HUDEP-2 (cell line): ENCODE results near the gene GRIK1.

ENCODE experiments used
- DNase-seq, 76 experiments: peaks; one replicate each; lab custom pipeline; 2025; ENCODE audit not compliant: unreplicated experiment in 76 of 76; lab: John Stamatoyannopoulos, UW

Gene GRIK1

DNA sequence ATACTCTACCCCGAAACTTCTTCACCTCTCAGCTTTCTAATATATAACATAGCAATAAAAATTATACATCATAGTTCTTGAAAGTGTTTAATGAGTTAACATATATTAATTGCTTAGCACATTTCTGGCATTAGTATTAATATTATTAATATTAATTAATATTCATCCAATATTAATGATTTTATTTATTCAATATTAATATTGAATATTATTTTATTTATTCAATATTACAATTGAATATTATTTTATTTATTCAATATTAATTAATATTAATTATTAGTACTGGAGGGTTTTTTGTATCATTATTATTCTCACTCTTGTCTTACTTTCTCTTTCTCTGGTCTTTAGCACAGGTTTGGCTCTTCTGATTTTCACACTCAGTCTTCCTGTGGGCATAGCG lies 105.2 kb downstream of the GRIK1 start:
- no peak for DNase-seq

DNA sequence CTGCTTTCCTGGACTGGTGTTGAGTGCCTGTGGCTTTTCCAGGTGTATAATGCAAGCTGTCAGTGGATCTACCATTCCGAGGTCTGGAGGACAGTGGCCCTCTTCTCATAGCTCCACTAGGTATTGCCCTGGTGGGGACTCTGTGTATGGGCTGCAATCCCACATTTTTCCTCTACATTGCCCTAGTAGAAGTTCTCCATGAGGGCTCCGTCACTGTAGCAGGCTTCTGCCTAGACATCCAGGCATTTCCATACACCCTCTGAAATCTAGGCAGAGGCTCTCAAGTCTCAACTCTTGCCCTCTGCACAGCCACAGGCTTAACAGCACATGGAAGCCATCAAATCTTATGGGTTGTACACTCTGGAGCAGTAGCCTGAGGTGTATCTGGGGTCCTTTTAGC lies 107.6 kb downstream of the GRIK1 start:
- DNase-seq, result no peak

DNA sequence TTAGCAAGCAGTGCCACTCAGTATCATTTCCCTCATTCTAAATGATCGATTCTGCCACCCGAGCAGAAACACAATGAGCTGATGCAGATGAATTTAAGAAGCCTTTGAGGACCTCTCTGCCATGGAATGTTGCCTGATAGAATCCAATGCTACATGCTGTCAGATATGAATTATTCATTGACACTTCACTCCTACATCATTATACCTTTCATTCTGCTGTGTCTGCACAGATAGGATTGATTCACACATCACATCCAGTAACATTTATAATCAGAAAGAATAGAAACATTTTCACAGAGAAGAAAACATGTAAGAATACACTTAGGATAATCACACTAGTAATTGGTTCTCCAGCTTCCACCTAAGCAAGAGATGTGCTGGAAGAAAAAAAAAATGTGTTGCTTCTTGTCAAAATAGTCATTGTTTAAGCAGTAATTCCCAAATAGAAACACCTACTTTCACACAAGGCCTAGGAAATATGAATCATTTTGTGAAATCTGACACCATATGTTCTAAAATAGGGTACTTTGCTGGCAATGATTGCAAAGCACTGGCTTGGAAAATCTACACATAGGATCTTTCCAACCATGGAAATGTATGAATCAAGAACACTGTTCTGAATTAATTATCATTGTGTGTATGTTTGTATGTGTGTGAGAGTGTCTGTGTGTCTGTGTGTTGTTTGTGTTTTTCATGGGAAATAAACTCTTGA lies 110.1 kb downstream of the GRIK1 start:
- DNase-seq, result no peak

DNA sequence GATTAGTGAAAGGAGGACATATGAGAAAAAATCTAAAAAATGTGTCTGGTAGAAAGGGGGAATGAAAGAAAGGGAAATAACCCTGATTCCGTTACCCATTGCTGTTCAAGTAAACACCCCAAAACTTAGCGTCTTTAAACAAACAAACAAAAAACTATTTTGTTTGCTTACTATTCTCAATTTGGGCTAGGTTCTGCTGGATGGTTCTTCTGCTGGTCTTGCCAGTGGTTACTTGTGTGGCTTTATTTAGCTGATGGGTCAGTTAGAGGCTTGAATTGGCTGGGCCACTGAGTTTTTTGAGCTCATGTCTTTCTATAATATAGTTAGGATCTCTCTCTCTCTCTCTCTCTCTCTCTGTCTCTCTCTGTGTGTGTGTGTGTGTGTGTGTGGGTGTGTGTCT lies 112.1 kb downstream of the GRIK1 start:
- no peak for DNase-seq

DNA sequence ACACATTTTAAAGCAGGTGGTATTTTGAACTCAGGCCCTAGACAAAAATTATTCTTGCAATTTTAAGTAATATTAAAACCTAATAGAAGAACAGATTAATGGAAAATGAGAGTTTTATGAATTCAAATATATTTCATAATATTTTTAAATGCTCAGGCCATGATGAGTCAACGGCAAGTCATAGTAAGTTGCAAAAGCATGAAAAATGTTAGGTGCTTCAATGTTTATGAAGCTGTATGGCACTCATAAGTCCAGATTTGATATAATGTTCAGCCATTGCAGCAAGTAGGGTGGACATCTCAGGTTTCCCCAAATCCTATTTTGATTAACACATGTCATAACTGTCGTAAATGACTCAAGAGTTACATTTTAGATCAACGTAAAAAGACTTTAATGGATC lies 112.6 kb downstream of the GRIK1 start:
- no peak for DNase-seq

DNA sequence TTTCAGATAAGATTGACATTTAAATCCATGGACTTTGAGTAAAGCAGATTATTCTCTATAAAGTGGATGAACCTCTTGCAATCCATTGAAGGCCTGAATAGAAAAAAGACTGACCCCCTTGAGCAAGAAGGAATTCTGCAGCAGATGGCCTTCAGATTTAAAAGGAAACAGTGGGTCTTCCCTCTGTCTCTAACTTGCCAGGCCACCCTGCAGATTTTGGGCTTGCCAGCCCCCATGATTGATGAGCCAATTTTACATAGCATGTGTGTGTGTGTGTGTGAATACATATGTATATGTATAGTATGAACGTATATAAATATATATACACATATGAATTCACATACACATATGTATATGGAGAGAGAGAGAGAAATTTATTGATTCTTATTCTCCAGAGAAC lies 113.4 kb downstream of the GRIK1 start:
- DNase-seq, result no peak

DNA sequence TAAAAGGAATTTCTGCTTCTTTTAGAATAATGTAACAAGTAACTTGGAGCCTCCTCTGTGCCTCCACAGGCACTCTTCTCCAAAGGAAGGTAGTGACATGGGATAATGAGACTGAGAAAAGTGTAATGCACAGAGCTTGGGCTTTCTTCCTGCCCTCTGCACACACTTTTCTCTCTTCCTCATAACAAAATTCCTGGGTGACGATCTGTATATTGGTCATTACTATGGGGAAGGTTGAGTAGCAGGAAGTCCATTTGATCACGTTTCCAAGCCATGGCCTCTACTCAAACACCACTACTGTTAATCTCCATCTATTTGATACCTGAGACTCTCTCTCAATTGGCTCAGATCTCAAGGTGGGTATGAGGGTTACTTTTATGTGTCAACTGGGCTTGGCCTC lies 113.9 kb downstream of the GRIK1 start:
- DNase-seq, result no peak

DNA sequence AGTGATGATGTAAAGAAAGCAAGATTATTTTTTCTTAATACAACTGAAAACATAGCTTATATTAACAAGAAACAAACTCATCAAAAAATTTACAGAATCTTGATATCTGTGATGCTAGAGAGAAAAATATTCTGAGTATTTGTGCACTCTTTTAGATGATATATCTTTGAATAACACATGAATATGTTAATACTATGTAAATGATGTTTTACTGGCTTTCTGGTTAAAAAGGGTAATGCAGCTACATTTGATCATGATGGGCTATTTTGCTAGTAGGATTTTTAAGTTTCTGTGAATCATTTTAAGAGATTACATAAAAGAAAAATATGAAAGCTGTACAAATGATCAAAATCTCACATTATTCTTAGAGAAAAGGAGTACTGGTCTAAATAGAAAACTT lies 114.5 kb downstream of the GRIK1 start:
- no peak for DNase-seq

DNA sequence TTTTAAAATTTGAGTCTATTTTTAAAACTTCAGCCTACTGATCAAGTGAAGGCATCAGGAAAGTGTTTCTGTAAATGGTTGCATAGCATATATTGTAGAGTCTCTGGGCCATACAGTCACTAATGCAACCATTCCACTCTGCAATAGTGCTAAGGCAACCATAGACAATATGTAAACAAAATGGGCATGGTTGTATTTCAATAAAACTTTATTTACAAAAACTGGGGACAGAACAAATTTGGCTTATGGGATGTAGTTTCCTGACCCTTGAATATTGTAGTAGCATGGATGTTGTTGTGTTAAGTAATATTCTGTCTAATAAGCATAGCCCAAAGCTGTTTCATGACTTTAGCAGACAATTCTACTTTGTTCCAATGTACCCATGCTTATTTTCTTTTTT lies 117.7 kb downstream of the GRIK1 start:
- no peak for DNase-seq

DNA sequence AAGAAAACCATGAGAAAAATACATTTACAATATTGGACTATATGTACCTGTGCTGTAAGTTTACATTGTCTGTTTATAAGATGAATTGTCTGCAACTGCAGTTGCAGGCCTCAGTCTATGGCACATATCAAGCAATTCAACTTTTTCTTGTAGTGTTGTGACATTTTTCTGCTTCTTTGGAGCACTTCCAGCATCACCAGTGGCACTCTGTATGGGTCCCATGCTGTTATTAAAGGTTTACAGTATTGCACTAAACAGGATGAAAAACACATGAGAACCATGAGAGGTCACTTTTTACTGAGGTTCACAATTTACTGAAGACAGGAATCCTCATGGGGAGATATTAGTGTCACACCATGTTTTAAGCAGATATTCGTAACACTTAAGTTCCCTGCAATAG lies 118.6 kb downstream of the GRIK1 start:
- DNase-seq, result no peak

DNA sequence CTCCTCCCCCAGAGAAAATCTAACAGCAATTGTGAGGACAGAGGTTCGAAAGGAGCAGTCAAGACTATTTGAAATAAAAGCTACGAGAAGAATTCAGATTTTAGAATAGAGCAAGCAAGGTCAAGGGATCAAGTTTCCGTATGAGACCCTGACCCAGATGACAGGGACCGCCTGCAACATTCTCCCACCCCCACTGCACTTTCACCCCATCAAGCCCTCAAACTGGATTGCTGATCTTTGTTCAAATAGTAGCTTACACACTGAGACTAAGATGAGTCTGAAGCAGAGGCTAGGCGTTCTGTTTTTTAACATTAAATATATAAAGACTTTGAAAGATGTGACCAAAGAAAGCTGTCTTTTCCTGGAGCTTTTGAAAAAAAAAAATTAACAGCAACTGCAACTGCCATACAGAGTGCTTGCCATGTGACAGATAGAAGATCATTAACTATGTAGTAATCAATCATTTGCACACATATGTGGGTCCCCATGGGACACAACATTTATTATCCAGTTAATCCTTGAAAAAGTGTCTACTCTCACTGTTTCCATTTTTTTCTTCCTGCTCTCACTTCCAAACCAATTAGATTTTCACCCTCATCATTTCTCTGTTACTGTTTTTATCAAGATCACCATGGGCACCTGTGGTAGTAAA lies 120.0 kb downstream of the GRIK1 start:
- DNase-seq, result no peak

DNA sequence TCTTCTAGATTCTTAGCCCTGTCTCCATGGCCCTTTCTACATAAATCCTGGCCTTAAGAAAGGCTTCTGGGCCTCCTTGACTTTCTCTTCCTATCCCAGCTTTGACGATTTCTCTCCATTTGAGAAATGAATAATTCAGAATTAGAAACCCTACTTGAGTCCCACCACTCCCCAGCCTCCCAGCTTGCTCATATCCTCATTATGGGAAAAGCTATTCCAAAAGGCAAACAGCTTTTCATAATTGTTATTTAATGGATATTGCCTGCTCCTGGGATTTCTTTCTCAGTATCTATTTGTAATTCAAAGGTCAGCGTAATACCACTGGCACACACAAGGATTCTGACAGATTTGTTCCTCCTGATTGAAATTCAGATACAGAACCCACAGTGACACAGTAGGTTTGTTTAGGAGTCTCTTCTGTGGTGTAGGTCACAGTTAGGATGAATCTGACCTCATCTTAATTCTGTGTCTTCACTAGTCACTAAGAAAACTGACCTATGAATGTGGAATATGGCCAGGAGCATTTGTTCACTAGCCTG lies 121.3 kb downstream of the GRIK1 start:
- DNase-seq, result no peak

DNA sequence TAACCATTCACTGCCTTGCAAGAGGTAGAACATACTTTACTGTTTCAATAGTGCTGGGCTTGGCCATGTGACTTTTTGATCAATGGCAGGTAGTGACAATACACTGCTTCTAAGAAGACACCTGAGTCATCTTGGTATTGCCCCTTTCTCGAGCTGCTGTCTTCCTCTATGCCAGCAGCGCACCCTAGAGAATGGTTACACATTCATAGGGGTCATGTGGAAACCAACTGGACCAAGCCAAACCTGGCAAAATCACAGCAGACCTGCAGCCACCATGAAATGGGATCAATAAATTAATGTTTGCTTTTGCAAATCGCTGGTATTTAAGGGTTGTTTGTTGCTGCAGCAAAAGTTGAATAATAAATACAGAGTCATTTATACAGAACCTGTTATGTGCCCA lies 122.3 kb downstream of the GRIK1 start:
- no peak for DNase-seq

DNA sequence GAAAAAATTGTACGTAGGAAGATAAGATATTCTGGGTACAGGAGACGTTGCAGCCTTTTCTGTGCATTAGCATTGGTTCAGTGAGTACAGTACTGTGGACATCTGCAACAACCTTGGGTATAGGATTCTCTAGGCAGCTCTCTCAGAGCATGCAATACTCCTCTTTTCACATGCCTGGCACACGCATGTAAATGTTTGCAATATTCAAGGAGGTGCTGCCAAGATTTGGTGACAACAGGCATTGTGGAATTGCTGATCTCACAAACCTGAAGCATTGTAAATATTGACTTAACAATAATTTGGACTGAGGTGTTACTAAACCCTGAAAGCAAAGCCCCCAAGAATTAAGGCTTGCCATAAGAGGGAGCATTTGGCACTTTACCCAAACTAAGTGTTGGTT lies 126.8 kb downstream of the GRIK1 start:
- no peak for DNase-seq

DNA sequence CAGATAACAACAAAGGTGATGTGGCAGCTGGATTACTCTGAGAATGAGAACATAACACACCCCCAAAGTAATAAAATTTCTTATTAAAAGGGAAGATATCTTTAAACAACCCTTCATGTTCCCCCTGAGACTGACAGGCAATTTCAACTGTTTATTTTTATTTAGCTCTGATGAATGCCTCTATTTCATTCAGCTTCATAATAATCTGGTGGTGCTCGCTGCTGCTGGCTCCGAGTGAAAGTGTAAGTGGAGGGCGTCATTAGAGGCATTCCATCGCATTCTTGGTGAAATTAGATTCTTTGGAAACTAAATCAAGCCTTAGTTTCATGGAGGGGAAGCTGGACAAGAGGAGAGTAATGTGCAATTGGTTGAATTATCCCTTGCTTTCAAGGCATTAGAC lies 128.9 kb downstream of the GRIK1 start:
- DNase-seq, result no peak

DNA sequence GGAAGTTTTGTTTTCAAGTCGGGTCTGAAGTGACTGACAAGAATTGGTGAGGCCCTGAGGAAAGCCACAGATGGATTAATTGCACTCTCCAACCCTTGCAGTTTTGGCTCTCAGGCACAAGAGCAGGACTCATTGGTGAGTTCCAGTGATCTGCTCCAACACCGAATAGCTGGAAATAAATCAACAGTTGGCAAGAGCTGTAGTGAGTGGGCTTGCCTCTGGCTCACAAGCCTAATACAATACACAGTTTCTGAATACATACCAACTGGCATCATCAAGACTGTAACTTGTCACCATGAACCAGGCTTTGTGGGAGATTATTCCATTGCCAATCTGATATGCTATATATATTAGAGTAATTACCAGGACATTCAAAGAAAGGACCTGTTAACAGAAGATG lies 131.6 kb downstream of the GRIK1 start:
- DNase-seq, result no peak

DNA sequence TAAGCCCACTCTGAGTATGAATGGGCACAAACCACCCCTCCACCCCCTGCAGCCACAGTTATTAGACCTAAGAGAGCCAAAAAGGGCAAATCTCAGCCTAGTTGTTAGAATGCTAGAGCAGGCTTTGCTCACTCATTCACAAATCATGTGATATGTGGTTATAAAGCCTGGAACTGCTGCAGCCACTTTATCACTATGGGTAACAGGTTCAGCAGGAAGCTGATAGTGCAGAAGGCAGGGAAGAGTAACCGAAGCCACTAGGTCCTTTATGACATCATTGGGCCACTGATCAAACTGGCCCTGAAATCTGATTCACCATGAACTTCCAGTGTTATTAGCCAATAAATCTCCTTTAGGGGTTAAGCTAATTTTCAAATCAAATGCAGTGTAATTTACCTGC lies 134.7 kb downstream of the GRIK1 start:
- no peak for DNase-seq

DNA sequence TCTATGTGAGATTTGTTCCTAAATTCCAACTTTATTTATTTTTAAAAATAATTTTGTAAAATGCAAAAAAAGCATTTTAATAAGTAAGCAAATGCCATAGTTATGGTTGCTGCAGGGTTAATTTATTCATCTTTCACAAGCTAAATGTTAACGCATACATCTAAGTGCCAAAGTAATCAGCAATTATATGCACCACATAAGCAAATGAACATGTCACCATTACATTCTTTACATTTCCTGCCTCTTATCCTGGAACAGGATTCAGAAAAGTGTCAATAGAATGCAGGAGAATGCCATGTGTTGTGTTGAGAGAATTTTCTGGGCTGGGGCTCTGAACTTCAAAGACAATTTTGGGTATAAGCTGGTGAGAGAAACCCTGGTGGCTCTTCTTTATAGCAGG lies 136.6 kb downstream of the GRIK1 start:
- no peak for DNase-seq

DNA sequence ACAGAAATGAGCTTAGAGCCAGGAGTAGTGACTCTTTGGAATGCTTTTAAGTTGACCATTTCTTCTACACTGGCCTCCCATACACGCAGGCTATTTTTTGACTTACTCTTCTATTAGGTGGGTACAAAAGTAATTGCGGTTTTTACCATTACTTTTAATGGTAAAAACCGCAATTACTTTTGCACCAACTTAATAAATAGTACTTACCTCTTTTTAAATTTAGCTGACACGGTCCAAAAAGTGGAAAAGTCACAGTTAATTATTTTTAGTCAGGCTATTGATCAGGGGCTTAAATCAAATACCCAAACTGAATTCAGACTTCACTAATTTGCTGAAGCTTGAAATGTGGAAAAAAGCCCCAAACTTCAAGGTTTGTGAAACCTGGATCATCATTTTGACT lies 138.7 kb downstream of the GRIK1 start:
- DNase-seq, result no peak

DNA sequence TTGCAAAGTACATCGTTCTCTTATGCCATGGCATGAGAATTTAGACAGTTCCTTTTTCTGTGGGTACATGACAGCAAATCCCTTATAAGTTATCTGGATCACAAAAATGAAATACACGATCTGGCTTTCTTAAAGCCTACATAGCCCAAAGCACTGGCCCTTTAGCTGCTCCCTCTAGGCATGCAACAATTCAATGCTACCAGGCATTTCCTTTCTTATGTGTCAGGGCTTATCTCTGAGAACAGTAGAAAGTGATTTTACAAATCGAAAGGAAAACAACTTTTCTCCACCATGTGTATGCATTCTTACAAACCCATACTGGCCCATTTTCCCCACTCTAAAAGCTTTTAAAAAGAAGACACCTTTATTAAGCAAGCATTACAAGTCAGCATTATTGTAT lies 139.7 kb downstream of the GRIK1 start:
- no peak for DNase-seq

DNA sequence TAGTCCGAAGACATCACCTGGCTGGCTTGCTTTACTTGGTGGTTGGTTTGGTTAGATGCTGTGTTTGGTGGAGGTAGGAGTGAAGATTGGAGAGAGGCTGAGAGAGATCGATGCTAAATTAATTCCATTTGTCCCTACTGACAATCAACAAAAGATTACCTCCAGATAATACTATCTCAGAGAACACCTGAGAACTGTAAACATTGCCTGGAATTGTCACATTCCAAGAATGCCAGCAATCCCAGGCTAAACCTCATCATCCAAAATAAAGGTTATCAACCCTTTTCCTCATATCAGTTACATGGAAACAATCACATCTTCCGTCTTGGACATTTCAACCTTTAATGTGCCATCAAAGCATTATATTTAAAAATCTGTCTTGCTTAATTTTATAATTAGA lies 141.0 kb downstream of the GRIK1 start:
- DNase-seq, result no peak

DNA sequence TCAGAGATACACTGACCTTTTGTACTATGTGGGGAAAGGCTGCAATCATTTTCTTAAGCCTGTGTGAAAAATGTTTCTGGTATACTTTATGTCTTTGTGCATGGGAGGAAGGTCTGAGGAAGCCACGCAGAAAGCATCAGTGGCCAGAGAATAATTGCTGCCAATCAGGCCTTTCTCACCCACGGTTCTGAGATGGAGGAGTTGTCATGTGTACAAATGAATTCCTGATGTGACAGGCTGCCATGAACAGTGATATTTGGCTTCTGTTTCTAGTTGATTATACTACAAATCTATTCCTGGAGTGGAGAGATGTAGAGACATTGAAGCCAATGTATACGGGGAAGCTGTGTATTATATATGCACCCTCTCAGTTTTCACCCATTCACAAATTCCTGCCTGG lies 142.6 kb downstream of the GRIK1 start:
- no peak for DNase-seq

DNA sequence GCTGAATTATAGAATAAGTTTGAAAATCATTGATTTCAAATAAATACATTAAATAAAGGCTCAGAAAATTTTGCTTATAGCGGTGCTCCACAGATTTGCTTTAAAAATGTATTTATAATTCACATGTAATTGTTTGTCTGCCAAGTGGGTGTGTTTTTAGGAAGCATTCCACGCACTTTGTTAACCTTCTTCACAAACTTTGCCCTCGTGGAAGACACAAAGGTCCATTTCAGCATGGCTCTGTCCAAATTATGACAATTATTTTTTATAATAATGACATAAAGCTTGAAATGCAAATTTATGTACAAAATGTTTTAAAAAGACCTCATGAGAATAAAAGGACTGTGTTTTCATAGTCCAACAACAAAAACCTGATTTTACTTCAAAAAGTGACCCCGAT lies 146.1 kb downstream of the GRIK1 start:
- DNase-seq, result no peak
